H9 (cell line): ENCODE measurements around the gene NEMP1. TPM values are rescaled to one million over a fixed set of nuclear protein-coding genes. Genes with fewer than 3 reads are reported as not detected.

Experiments used
- DNase-seq: peaks from one replicate; pipeline ENCODE4 v3.0.0-alpha.2; 2017
- H2AFZ ChIP-seq: one replicate; pipeline ENCODE4 v1.6.1; 2013; ENCODE audit warnings: mild to moderate bottlenecking, low read length, control low read depth, moderate library complexity
- H2AK5ac ChIP-seq: 2 replicates; pipeline ENCODE4 v1.6.1; 2013; ENCODE audit warnings: low read length, control low read depth, mixed read lengths; ENCODE audit not compliant: insufficient read length
- H2BK120ac ChIP-seq: one replicate; pipeline ENCODE4 v1.6.1; 2013; ENCODE audit warnings: low read depth, mild to moderate bottlenecking, low read length, control low read depth, inconsistent platforms; ENCODE audit not compliant: poor library complexity, severe bottlenecking
- H2BK12ac ChIP-seq: 2 replicates; pipeline ENCODE4 v1.6.1; 2013; ENCODE audit warnings: low read length, control low read depth, mixed read lengths, low read depth; ENCODE audit not compliant: insufficient read length
- H2BK15ac ChIP-seq: 2 replicates; pipeline ENCODE4 v1.6.1; 2013; ENCODE audit warnings: low read depth, low read length, control low read depth
- H2BK20ac ChIP-seq: one replicate; pipeline ENCODE4 v1.6.1; 2013; ENCODE audit warnings: low read depth, mild to moderate bottlenecking, low read length, control low read depth, inconsistent platforms; ENCODE audit not compliant: poor library complexity, severe bottlenecking
- H2BK5ac ChIP-seq: 2 replicates; pipeline ENCODE4 v1.6.1; 2013; ENCODE audit warnings: low read length, control low read depth, mixed read lengths; ENCODE audit not compliant: insufficient read length
- H3K14ac ChIP-seq: 2 replicates; pipeline ENCODE4 v1.6.1; 2013; ENCODE audit warnings: low read length, control low read depth; ENCODE audit not compliant: insufficient read depth
- H3K18ac ChIP-seq: 2 replicates; pipeline ENCODE4 v1.6.1; 2013; ENCODE audit warnings: low read depth, mild to moderate bottlenecking, mixed read lengths, low read length, control low read depth; ENCODE audit not compliant: insufficient read length
- H3K23ac ChIP-seq: 2 replicates; pipeline ENCODE4 v1.6.1; 2013; ENCODE audit warnings: low read length, control low read depth, mixed read lengths, low read depth; ENCODE audit not compliant: insufficient read length
- H3K23me2 ChIP-seq: 2 replicates; pipeline ENCODE4 v1.6.1; 2013; ENCODE audit warnings: low read depth, mild to moderate bottlenecking, mixed read lengths, low read length, control low read depth; ENCODE audit not compliant: insufficient read length, poor library complexity, severe bottlenecking
- H3K27ac ChIP-seq: 2 replicates; pipeline ENCODE4 v1.5.1; 2013; ENCODE audit warnings: low read length, control low read depth, mixed read lengths, low read depth; ENCODE audit not compliant: insufficient read length
- H3K27me3 ChIP-seq: 2 replicates; pipeline ENCODE4 v1.6.1; 2013; ENCODE audit warnings: low read length, control low read depth, inconsistent platforms; ENCODE audit not compliant: insufficient read depth
- H3K4ac ChIP-seq: 2 replicates; pipeline ENCODE4 v1.6.1; 2013; ENCODE audit warnings: low read depth, mild to moderate bottlenecking, control low read depth, inconsistent platforms, low read length, moderate library complexity
- H3K4me1 ChIP-seq: 2 replicates; pipeline ENCODE4 v1.6.1; 2013; ENCODE audit warnings: low read length, control low read depth, inconsistent platforms; ENCODE audit not compliant: insufficient read depth
- H3K4me2 ChIP-seq: 2 replicates; pipeline ENCODE4 v1.6.1; 2013; ENCODE audit warnings: low read length, control low read depth, mixed read lengths; ENCODE audit not compliant: insufficient read length, insufficient read depth
- H3K56ac ChIP-seq: 2 replicates; pipeline ENCODE4 v1.6.1; 2013; ENCODE audit warnings: low read depth, mild to moderate bottlenecking, mixed read lengths, low read length, control low read depth; ENCODE audit not compliant: insufficient read length
- H3K79me1 ChIP-seq: 2 replicates; pipeline ENCODE4 v1.6.1; 2013; ENCODE audit warnings: low read depth, mild to moderate bottlenecking, moderate library complexity, low read length, control low read depth, inconsistent platforms; ENCODE audit not compliant: insufficient read depth, poor library complexity, severe bottlenecking
- H3K79me2 ChIP-seq: 2 replicates; pipeline ENCODE4 v1.6.1; 2013; ENCODE audit warnings: low read length, control low read depth, inconsistent platforms; ENCODE audit not compliant: insufficient read depth
- H3K9ac ChIP-seq: 2 replicates; pipeline ENCODE4 v1.6.1; 2013; ENCODE audit warnings: low read length, control low read depth, mixed read lengths; ENCODE audit not compliant: insufficient read length; ENCODE audit errors: extremely low read depth
- H3K9me3 ChIP-seq: one replicate; pipeline ENCODE4 v1.6.1; 2013; ENCODE audit warnings: low read depth, low read length, inconsistent platforms; ENCODE audit not compliant: control insufficient read depth
- H3T11ph ChIP-seq: one replicate; pipeline ENCODE4 v1.6.1; 2013; ENCODE audit warnings: mild to moderate bottlenecking, low read length, control low read depth, inconsistent platforms
- H4K20me1 ChIP-seq: one replicate; pipeline ENCODE4 v1.6.1; 2013; ENCODE audit not compliant: control insufficient read depth, insufficient read length, insufficient read depth
- H4K5ac ChIP-seq: 2 replicates; pipeline ENCODE4 v1.6.1; 2013; ENCODE audit warnings: low read depth, mild to moderate bottlenecking, mixed read lengths, low read length, control low read depth; ENCODE audit not compliant: insufficient read length
- H4K8ac ChIP-seq: replicated peaks from 2 replicates; pipeline ENCODE4 v1.6.1; 2013; ENCODE audit warnings: low read length, control low read depth, mixed read lengths, low read depth; ENCODE audit not compliant: insufficient read length
- H4K91ac ChIP-seq: 2 replicates; pipeline ENCODE4 v1.6.1; 2013; ENCODE audit warnings: low read depth, mild to moderate bottlenecking, moderate library complexity, mixed read lengths, low read length, control low read depth; ENCODE audit not compliant: insufficient read length
- H3K27ac Mint-ChIP-seq, 3 experiments: 2 replicates in 2 of 3; 3 replicates in 1 of 3; pipeline ENCODE4 v1.8.0; 2020 to 2021; ENCODE audit warnings: mixed read lengths in 3 of 3, mild to moderate bottlenecking in 1 of 3, moderate library complexity in 1 of 3
- H3K27me3 Mint-ChIP-seq: 2 replicates; pipeline ENCODE4 v1.8.0; 2021; ENCODE audit warnings: low read depth, mild to moderate bottlenecking, moderate library complexity, mixed read lengths
- H3K36me3 Mint-ChIP-seq, 3 experiments: 2 replicates in 2 of 3; 3 replicates in 1 of 3; pipeline ENCODE4 v1.8.0; 2020 to 2021; ENCODE audit warnings: low read depth in 3 of 3, mixed read lengths in 3 of 3; ENCODE audit not compliant: insufficient read depth in 1 of 3
- H3K4me1 Mint-ChIP-seq, 2 experiments: 2 replicates each; pipeline ENCODE4 v1.8.0; 2020; ENCODE audit warnings: mixed read lengths in 2 of 2
- H3K4me3 Mint-ChIP-seq, 2 experiments: 2 replicates in 1 of 2; 3 replicates in 1 of 2; pipeline ENCODE4 v1.8.0; 2020 to 2021; ENCODE audit warnings: mild to moderate bottlenecking in 2 of 2, mixed read lengths in 2 of 2, moderate library complexity in 1 of 2
- H3K9me3 Mint-ChIP-seq, 2 experiments: 2 replicates in 1 of 2; 3 replicates in 1 of 2; pipeline ENCODE4 v1.8.0; 2020; ENCODE audit warnings: mild to moderate bottlenecking in 2 of 2, mixed read lengths in 2 of 2, moderate library complexity in 1 of 2
- CTCF ChIP-seq: fragments of 200-600 bp; sonication (generic); conservative IDR thresholded peaks from 3 replicates; pipeline ENCODE4 v1.8.0; 2021; ENCODE audit warnings: antibody characterized with exemption, mild to moderate bottlenecking
- WGBS: extraction: QIAGEN DNeasy Blood & Tissue Kit; methylation state at CpG from one replicate; pipeline ENCODE4 v1.1.7; 2013; ENCODE audit warnings: missing lambda C conversion rate, low lambda C conversion rate, mixed read lengths; ENCODE audit not compliant: insufficient read length; ENCODE audit errors: extremely low coverage; 5-methylcytosine and 5-hydroxymethylcytosine counted together
- total RNA-seq: library from RNA; stranded (reverse); gene quantifications from 2 replicates; pipeline ENCODE4 v1.2.1, GENCODE V29; 2021

Gene NEMP1
- total RNA-seq, 1 experiment from 2014 or later: 50.1 TPM

- no peak overlapping the region for H3K23ac ChIP-seq
- DNase-seq: no peak
- no CpG with 5 or more reads among the region's 7 CpGs for WGBS
- no peak overlapping the region for H2BK12ac ChIP-seq
- H2BK120ac ChIP-seq: no peak overlapping the region
- no peak overlapping the region for H3K4ac ChIP-seq
- peaks cover 4% of the 10 kb centered on the region for H3K23me2 ChIP-seq
- no peak overlapping the region for H2BK20ac ChIP-seq
- H3K36me3 Mint-ChIP-seq: peaks cover 7 to 10% (median 10%) of the 10 kb centered on the region in 3 experiments
- H3K4me1 Mint-ChIP-seq: peaks cover 32 to 41% of the 10 kb centered on the region in 2 experiments
- no peak overlapping the region for H2BK15ac ChIP-seq
- H3K9me3 Mint-ChIP-seq: peaks cover 3 to 7% of the 10 kb centered on the region in 2 experiments; a peak in 3 of 5 replicates
- H3K27ac Mint-ChIP-seq: 0 out of 7 replicates have a peak overlapping the region, but pooled peaks of 1 of the 3 experiments have one; percentile 13
- H4K20me1 ChIP-seq: no peaks in the 10 kb centered on the region
- H3K4me1 ChIP-seq: peaks cover 10% of the 10 kb centered on the region
- peaks cover 14% of the 10 kb centered on the region; the same call in 1 of the 2 replicates for H3K79me2 ChIP-seq
- H4K8ac ChIP-seq: no peak overlapping the region
- H2BK5ac ChIP-seq: no peak overlapping the region
- no peak overlapping the region for H3K14ac ChIP-seq
- H3K27me3 Mint-ChIP-seq: no peaks in the 10 kb centered on the region; the same call in 1 of the 2 replicates
- no peak overlapping the region for H3K18ac ChIP-seq
- H3T11ph ChIP-seq: no peak overlapping the region
- no peaks in the 10 kb centered on the region for H3K9me3 ChIP-seq
- no peak overlapping the region for H3K27ac ChIP-seq
- no peak overlapping the region for H3K56ac ChIP-seq
- peak overlapping the region; percentile 75 for H3K4me2 ChIP-seq
- TF ChIP-seq CTCF: no peak
- no peak overlapping the region for H3K9ac ChIP-seq
- H3K27me3 ChIP-seq: no peaks in the 10 kb centered on the region
- peaks cover 8% of the 10 kb centered on the region for H3K79me1 ChIP-seq
- no peak overlapping the region for H4K91ac ChIP-seq
- H2AFZ ChIP-seq: no peak overlapping the region
- peak overlapping the region; percentile 86 to 91; a peak in 4 of 5 replicates for H3K4me3 Mint-ChIP-seq
- no peak overlapping the region for H2AK5ac ChIP-seq
- H4K5ac ChIP-seq: no peak overlapping the region
Measured at GRCh38 chr12:57126561-57126960, 48.0 kb upstream of the NEMP1 start.
